Hematopoietic multipotent progenitor cell treated with erythropoietin and hydrocortisone succinate and interleukin-3 and kit ligand, for 6 days (in vitro differentiated cells): ENCODE results near the gene FAM217A.
A peak's percentile ranks its signal among the peaks of the same experiment; 100 is the strongest.

Experiments
- DNase-seq: peaks from one replicate; pipeline ENCODE4 v3.0.0-alpha.2; 2015

FAM217A gene

GRCh38 chr6:4084444-4085331 is 5.8 kb upstream of the FAM217A start:
- no peak for DNase-seq

GRCh38 chr6:4074478-4075235 is 4.3 kb downstream of the FAM217A start:
- DNase-seq = no peak

DNA sequence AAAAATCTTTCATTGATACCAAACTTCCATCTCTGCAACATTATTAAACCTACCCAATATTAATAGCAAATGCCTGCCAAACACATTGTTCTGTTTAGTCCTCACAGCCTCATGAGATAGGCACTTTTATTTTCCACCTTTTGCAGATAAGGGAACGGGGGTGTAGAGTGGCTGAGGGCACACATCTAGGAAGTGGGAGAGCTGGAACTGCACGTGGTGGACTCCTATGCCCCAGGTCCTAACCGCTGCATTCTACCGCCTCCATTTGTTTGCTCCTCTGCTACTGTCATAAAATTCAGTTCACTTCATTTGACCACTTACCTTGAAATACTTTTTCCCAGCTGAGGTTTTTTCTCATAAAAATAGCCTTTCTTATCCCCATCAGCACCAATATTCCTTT is 7.6 kb downstream of the FAM217A start:
- no peak for DNase-seq

DNA sequence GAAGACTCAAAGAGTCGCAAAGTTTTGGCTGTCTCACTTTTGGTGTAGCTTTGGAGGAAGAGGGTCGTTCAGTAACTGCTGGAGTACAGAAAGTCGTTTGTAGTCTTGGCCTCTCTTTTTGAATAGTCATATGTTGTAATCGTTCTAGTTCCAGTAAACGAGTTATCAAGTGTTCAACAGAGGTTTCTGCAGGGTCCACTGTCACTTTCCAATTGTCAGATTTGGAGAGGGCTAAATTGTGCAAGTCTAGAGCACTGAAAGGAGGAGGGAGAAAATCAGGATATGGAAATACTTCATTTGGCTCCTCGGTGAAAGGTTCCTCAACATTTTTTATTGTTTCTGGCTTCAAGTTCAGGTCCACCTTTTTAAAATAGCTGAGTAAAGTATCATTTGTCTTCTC is 9.7 kb downstream of the FAM217A start:
- DNase-seq = no peak

GRCh38 chr6:4067673-4068072 is 11.3 kb downstream of the FAM217A start:
- DNase-seq = no peak

DNA sequence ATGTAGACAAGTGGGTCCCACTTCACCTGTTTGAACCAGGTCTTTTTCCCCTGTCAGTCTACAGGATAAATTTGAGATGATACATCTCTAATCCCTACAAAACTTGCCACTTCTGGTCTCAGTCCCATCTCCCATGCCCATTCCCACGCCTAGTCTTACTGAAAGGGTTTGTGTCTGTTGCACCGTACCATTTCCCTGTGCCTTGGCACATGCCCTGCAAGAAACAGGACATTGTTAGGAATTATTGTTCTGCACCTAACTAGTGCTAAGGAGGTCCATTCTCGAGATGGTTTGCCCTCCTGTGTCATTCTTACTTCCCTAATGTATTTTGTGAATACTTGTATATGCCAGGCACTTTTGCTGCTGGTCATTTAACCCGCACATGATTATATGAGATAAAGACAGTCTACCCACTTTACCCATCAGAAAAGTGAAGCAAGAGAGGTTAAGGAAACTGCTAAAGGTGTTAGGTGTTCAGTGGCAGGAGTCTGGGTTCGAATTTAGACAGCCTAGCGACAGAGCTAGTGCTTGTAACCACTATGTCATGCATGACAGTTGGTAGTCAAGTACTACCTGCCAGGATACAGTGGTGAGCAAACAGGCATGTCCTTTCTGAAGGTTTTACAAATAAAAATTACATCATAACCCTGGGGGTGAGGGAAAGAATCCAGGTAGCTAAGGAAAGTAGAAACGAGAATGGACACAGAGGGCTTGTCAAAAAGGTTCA is 12.7 kb downstream of the FAM217A start:
- no peak for DNase-seq

DNA sequence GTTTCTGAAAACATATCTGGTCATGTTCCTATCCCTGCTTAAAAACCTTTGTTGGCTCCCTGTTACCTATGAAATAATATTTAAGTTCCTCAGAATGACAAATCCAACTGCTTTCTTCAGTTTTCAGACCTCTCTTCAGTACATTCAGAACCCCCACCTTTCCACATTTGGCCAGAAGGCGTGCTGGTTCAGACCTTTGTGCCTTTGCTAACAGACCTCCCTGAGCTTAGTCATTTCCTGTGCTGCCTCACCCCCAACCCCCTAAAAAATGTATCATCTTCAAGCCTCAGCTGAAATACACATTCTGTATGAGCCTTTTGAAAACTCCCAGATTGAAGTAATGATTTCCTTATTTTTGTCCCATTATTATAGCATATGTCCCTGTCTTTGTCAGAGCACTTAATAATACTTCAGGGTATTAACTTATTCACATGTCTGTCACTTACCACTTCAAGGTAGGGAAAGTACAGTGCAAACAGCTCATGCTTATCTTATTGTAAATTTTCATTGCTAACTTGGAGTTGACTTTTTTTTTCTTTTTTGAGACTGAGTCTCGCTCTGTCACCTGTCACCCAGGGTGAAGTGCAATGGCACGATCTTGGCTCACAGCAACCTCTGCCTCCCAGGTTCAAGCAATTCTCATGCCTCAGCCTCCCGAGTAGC is 19.7 kb downstream of the FAM217A start:
- peak; percentile 67 for DNase-seq

DNA sequence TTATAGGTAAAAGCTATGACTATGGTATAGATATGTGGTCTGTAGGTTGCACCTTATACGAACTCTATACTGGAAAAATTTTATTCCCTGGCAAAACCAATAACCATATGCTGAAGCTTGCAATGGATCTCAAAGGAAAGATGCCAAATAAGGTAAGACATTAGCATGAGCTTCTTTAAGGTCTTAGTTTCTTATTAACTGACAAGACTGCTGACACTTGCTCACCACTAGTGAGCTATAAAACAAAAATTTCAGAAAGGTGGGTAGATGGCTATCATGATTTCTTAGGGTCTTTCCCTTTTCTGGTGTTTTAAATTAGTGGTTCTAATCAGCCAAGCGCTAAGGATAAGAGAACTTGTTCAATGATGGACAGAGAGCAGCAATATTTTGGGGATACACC is 21.9 kb downstream of the FAM217A start:
- no peak for DNase-seq

- peak; percentile 61 for DNase-seq
Measured at GRCh38 chr6:4055420-4056041, 23.4 kb downstream of the FAM217A start.

DNA sequence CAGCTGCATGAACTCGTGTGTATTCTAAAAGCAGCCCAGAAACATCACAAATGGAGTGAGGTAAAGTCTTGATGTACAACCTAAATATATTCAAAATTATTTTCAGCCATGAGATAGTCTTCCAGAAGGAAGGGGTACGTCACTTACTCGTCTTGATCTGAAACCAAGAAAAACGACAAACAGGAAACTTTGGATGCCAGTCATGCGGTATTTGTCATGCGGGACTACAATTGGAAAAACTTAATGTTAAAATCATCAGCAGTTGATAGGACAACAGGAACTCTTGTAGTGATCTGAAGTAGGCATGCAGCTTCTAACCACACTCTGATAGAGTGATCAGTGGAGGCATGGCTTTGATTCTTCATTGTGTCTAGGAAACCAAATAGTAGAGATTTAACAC is 29.7 kb downstream of the FAM217A start:
- no peak for DNase-seq

DNA sequence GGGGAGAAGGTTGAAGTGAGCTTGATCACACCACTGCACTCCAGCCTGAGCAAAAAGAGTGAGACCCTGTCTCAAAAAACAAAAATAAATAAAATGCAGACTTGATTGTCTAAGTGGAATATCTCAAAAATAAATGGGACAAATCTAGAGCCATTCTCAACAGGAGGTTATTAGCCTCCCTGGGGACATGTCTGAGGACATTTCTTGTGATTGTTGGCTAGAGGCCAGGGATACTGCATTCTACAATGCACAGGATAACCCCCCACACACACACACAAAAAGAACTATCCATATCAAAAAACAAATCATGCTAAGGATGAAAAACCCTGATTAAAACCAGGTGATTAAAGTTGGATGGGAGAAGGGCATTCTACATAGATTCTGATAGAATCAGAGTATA is 37.5 kb downstream of the FAM217A start:
- DNase-seq = no peak

- DNase-seq = no peak
Measured at GRCh38 chr6:4039348-4039747, 39.6 kb downstream of the FAM217A start.

- no peak for DNase-seq
Measured at GRCh38 chr6:4036581-4036980, 42.4 kb downstream of the FAM217A start.

DNA sequence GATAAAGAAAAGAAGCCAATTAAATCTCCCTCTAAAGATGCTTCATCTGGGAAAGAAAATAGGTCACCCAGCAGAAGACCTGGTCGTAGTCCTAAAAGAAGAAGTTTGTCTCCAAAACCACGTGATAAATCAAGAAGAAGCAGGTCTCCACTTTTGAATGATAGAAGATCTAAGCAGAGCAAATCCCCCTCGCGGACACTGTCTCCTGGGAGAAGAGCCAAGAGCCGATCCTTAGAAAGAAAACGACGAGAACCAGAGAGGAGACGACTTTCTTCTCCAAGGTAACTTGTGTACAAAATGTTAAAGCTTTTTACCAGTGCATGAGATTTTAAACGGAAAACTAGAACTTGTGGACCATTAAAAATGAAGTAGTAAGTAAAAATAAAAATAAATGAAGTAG is 46.5 kb downstream of the FAM217A start:
- no peak for DNase-seq

- DNase-seq = no peak
Measured at GRCh38 chr6:4031442-4031841, 47.5 kb downstream of the FAM217A start.

DNA sequence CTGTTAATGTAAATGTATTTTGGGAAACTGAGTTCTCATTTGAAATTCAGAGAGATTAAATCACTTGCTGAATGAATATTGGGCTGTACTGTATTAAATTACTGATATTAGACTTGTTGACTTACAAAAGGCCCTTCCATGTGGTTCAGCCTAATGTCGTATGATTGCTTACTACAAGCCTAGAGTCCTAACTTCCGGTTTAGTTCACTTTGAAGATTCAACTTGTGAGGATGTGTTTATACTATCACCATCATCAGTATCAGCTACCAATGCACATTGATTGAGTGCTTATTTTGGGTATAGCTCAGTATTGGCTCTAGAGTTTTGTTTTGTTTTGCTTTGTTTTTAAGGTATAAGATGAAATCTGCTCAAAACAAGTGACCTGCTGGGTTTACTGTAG is 48.3 kb downstream of the FAM217A start:
- DNase-seq = no peak

DNA sequence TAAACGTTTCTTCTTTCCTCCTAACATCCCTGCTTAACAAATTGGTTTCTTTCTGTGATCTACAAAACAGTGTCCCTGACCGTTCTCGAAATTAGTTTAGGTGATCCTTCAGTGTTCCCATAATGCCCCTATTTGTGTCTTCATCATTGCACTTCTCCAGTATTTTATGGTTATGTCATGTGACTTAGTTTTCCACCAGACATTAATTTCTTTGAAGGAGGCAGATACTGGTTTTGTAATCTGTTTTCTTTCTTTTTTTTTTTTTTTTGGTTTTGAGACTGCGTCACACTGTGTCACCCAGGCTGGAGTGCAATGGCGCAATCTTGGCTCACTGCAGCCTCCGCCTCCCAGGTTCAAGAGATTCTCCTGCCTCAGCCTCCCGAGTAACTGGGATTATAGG is 49.2 kb downstream of the FAM217A start:
- DNase-seq = no peak

DNA sequence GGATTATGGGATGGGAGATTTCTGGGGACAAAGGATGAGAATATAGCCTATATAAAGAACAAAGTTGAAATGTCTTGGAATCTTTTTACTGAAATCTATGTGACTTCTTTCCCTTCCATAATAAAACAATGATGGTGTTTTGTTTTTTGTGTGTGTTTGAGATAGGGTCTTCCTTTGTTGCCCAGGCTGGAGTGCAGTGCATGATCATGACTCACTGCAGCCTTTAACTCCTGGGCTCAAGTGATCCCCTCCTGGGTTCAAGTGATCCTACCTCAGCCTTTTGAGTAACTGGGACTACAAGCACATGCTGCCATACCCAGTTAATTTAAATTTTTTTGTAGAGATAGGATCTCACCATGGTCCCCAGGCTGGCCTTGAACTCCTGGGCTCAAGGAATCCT is 50.9 kb downstream of the FAM217A start:
- DNase-seq = no peak

- DNase-seq = no peak
Measured at GRCh38 chr6:4025681-4026080, 53.3 kb downstream of the FAM217A start.

DNA sequence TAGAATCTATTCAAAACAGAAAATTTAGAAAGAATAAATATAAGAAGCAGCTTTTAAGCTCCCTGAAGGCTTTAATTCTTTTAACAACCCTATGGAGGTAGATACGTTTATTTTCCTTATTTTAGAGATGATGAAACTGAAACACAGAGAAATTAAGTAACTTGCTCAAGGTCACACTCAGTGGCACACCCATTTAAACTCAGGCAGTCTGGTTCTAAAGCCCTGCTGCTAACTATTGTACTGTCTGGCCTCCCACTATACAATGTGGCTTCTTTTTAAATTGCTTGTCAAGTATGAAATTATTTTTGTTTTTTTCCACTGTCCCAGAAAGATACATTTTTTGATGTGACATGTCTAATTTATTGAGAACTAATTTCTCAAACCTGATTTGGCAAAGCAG is 55.7 kb downstream of the FAM217A start:
- DNase-seq = peak; percentile 43

GRCh38 chr6:4021854-4022695 is 56.9 kb downstream of the FAM217A start:
- DNase-seq = peak; percentile 67
